HG03280 (cell line): ENCODE measurements around the gene CYB5D1.

ENCODE experiments used
- ATAC-seq: cut with Tn5 transposase; IDR thresholded peaks from one replicate; pipeline ENCODE4 v1.9.1; 2021; ENCODE audit warnings: mild to moderate bottlenecking, moderate library complexity; ENCODE audit not compliant: unreplicated experiment

Gene CYB5D1

GRCh38 chr17:7911116-7911515, 53.3 kb downstream of the CYB5D1 start:
- ATAC-seq = no peak
